Naive B cell (primary cell): Measurements from ENCODE around the gene LGALS3BP. TPM values are rescaled to one million over a fixed set of nuclear protein-coding genes. Genes with fewer than 3 reads are reported as not detected.
"Not testable (repeated sequence)": the region's sequence is repeated elsewhere in the genome, so short reads cannot be mapped to it uniquely, and the experiment has no call there.

Experiments
- ATAC-seq, 2 donors: fragments of 150-1000 bp; cut with Tn5 transposase; 2 replicates each; pipeline ENCODE4 v1.10.0; 2021; ENCODE audit warnings: low read depth in 2 of 2, mild to moderate bottlenecking in 2 of 2, moderate library complexity in 2 of 2
- DNase-seq: peaks from one replicate; pipeline ENCODE4 v3.0.0; 2022
- H3K27ac Mint-ChIP-seq, 6 donors: one replicate each; pipeline ENCODE4 v1.8.0; 2020 to 2022; ENCODE audit warnings: mild to moderate bottlenecking in 6 of 6, mixed read lengths in 6 of 6, moderate library complexity in 5 of 6, inconsistent platforms in 2 of 6
- H3K27me3 Mint-ChIP-seq, 3 donors: one replicate each; pipeline ENCODE4 v1.8.0; 2021 to 2022; ENCODE audit warnings: mixed read lengths in 3 of 3, mild to moderate bottlenecking in 1 of 3
- H3K36me3 Mint-ChIP-seq, 2 donors: one replicate each; pipeline ENCODE4 v1.8.0; 2020 to 2022; ENCODE audit warnings: mixed read lengths in 2 of 2, inconsistent platforms in 1 of 2, mild to moderate bottlenecking in 1 of 2
- H3K4me1 Mint-ChIP-seq, 3 donors: one replicate each; pipeline ENCODE4 v1.8.0; 2020 to 2022; ENCODE audit warnings: mixed read lengths in 3 of 3, inconsistent platforms in 1 of 3, mild to moderate bottlenecking in 1 of 3, moderate library complexity in 1 of 3
- H3K4me3 Mint-ChIP-seq, 8 donors: one replicate each; pipeline ENCODE4 v1.8.0; 2020 to 2022; ENCODE audit warnings: mild to moderate bottlenecking in 8 of 8, mixed read lengths in 8 of 8, moderate library complexity in 8 of 8, inconsistent platforms in 2 of 8
- H3K9me3 Mint-ChIP-seq, 7 donors: one replicate each; pipeline ENCODE4 v1.8.0; 2020 to 2022; ENCODE audit warnings: mixed read lengths in 7 of 7, mild to moderate bottlenecking in 5 of 7, inconsistent platforms in 2 of 7, moderate library complexity in 1 of 7
- polyA plus RNA-seq, 6 donors: library from polyadenylated mRNA; unstranded; fragments of 300-500 nt; fragmentation: Illumina TruSeq; gene quantifications; one replicate each; pipeline ENCODE4 v1.2.3, GENCODE V29; 2021; ENCODE audit warnings: low read depth in 6 of 6

Gene LGALS3BP
- polyA plus RNA-seq, 6 donors from 2014 or later, result 1.2 to 17.1 (median 3.7) TPM

GRCh38 chr17:79021929-79022328 lies 42.2 kb upstream of the LGALS3BP start:
- not testable (repeated sequence) for H3K27ac Mint-ChIP-seq, DNase-seq, H3K36me3 Mint-ChIP-seq, H3K4me3 Mint-ChIP-seq, ATAC-seq, H3K9me3 Mint-ChIP-seq
- peaks cover 45 to 88% (median 74%) of the 10 kb centered on the region in 3 donors for H3K27me3 Mint-ChIP-seq
- H3K4me1 Mint-ChIP-seq, result peaks cover 8 to 11% (median 10%) of the 10 kb centered on the region in 3 donors

- no peak overlapping the region for H3K4me3 Mint-ChIP-seq
- H3K27me3 Mint-ChIP-seq, result peaks cover 39 to 84% (median 66%) of the 10 kb centered on the region in 3 donors
- ATAC-seq, result no peak
- peaks cover 8 to 11% (median 10%) of the 10 kb centered on the region in 3 donors for H3K4me1 Mint-ChIP-seq
- DNase-seq, result no peak
- peaks cover 0 to 3% (median 0%) of the 10 kb centered on the region in 7 donors for H3K9me3 Mint-ChIP-seq
- no peak overlapping the region for H3K27ac Mint-ChIP-seq
- H3K36me3 Mint-ChIP-seq, result no peaks in the 10 kb centered on the region
Observed at GRCh38 chr17:79020631-79021301, 41.0 kb upstream of the LGALS3BP start.

GRCh38 chr17:79019632-79020584 lies 40.2 kb upstream of the LGALS3BP start:
- Mint-ChIP-seq H3K27ac (peak overlapping the region in 1 of 6 donors; percentile 39), H3K4me3 (no peak overlapping the region), H3K4me1 (peaks cover 8 to 11% (median 10%) of the 10 kb centered on the region in 3 donors), H3K36me3 (no peaks in the 10 kb centered on the region), H3K9me3 (peaks cover 0 to 5% (median 0%) of the 10 kb centered on the region in 7 donors), H3K27me3 (peaks cover 33 to 79% (median 58%) of the 10 kb centered on the region in 3 donors)
- ATAC-seq, result peak; percentile 30 to 49
- no peak for DNase-seq

GRCh38 chr17:79019261-79019631 lies 39.5 kb upstream of the LGALS3BP start:
- Mint-ChIP-seq H3K4me3 (no peak overlapping the region), H3K27ac (no peak overlapping the region), H3K4me1 (peaks cover 5 to 7% (median 7%) of the 10 kb centered on the region in 3 donors), H3K36me3 (no peaks in the 10 kb centered on the region), H3K27me3 (peaks cover 28 to 74% (median 55%) of the 10 kb centered on the region in 3 donors), H3K9me3 (peaks cover 0 to 5% (median 1%) of the 10 kb centered on the region in 7 donors)
- DNase-seq, result no peak
- no peak for ATAC-seq

- Mint-ChIP-seq H3K4me3 (no peak overlapping the region), H3K9me3 (peaks cover 0 to 6% (median 4%) of the 10 kb centered on the region in 7 donors), H3K4me1 (peaks cover 0 to 4% (median 2%) of the 10 kb centered on the region in 3 donors), H3K27ac (no peak overlapping the region), H3K27me3 (peaks cover 22 to 71% (median 52%) of the 10 kb centered on the region in 3 donors), H3K36me3 (no peaks in the 10 kb centered on the region)
- DNase-seq (no peak), ATAC-seq (no peak)
Observed at GRCh38 chr17:79018370-79018695, 38.6 kb upstream of the LGALS3BP start.

- H3K4me3 Mint-ChIP-seq, result no peak overlapping the region
- DNase-seq (no peak), ATAC-seq (no peak)
- H3K27me3 Mint-ChIP-seq, result peaks cover 20 to 71% (median 46%) of the 10 kb centered on the region in 3 donors
- peaks cover 0 to 6% (median 4%) of the 10 kb centered on the region in 7 donors for H3K9me3 Mint-ChIP-seq
- H3K27ac Mint-ChIP-seq, result no peak overlapping the region
- no peaks in the 10 kb centered on the region for H3K36me3 Mint-ChIP-seq
- peaks cover 0 to 4% (median 0%) of the 10 kb centered on the region in 3 donors for H3K4me1 Mint-ChIP-seq
Observed at GRCh38 chr17:79017546-79018369, 38.0 kb upstream of the LGALS3BP start.

GRCh38 chr17:79014158-79014758 lies 34.5 kb upstream of the LGALS3BP start:
- peaks cover 7 to 41% (median 22%) of the 10 kb centered on the region in 3 donors for H3K27me3 Mint-ChIP-seq
- no peak overlapping the region for H3K27ac Mint-ChIP-seq
- no peak overlapping the region for H3K4me3 Mint-ChIP-seq
- peaks cover 0 to 6% (median 4%) of the 10 kb centered on the region in 7 donors for H3K9me3 Mint-ChIP-seq
- H3K36me3 Mint-ChIP-seq, result no peaks in the 10 kb centered on the region
- ATAC-seq (no peak), DNase-seq (no peak)
- peaks cover 4 to 12% (median 10%) of the 10 kb centered on the region in 3 donors for H3K4me1 Mint-ChIP-seq

- H3K36me3 Mint-ChIP-seq, result no peaks in the 10 kb centered on the region
- peaks cover 17 to 27% (median 25%) of the 10 kb centered on the region in 3 donors for H3K4me1 Mint-ChIP-seq
- no peak for ATAC-seq
- H3K27ac Mint-ChIP-seq, result peak overlapping the region in 2 of 6 donors; percentile 50 to 86
- peaks cover 0 to 6% (median 4%) of the 10 kb centered on the region in 7 donors for H3K9me3 Mint-ChIP-seq
- peaks cover 4 to 33% (median 15%) of the 10 kb centered on the region in 3 donors for H3K27me3 Mint-ChIP-seq
- H3K4me3 Mint-ChIP-seq, result peak overlapping the region in 3 of 8 donors; percentile 37 to 52 (median 41)
- DNase-seq, result no peak
Observed at GRCh38 chr17:79012563-79013134, 32.9 kb upstream of the LGALS3BP start.

GRCh38 chr17:79011451-79012147 lies 31.9 kb upstream of the LGALS3BP start:
- Mint-ChIP-seq H3K9me3 (peaks cover 0 to 6% (median 4%) of the 10 kb centered on the region in 7 donors), H3K27me3 (peaks cover 4 to 24% (median 8%) of the 10 kb centered on the region in 3 donors), H3K27ac (peak overlapping the region in 1 of 6 donors; percentile 26), H3K4me1 (peaks cover 28 to 37% (median 35%) of the 10 kb centered on the region in 3 donors), H3K36me3 (no peaks in the 10 kb centered on the region), H3K4me3 (peak overlapping the region in 6 of 8 donors; percentile 45 to 97 (median 94))
- ATAC-seq (no peak), DNase-seq (no peak)

GRCh38 chr17:79010304-79010646 lies 30.6 kb upstream of the LGALS3BP start:
- DNase-seq, result no peak
- Mint-ChIP-seq H3K4me3 (peak overlapping the region; percentile 92 to 98 (median 96)), H3K27me3 (peaks cover 4 to 17% (median 8%) of the 10 kb centered on the region in 3 donors), H3K9me3 (peaks cover 0 to 6% (median 2%) of the 10 kb centered on the region in 7 donors), H3K36me3 (no peaks in the 10 kb centered on the region), H3K4me1 (peaks cover 37 to 50% (median 42%) of the 10 kb centered on the region in 3 donors), H3K27ac (peak overlapping the region in 5 of 6 donors; percentile 64 to 95 (median 91))
- ATAC-seq, result no peak

- H3K4me1 Mint-ChIP-seq, result peaks cover 37 to 51% (median 42%) of the 10 kb centered on the region in 3 donors
- DNase-seq (peak; percentile 85), ATAC-seq (peak; percentile 97 to 98)
- H3K4me3 Mint-ChIP-seq, result peak within 1 kb of the TSS; percentile 92 to 98 (median 96)
- H3K27ac Mint-ChIP-seq, result peak within 1 kb of the TSS; percentile 93 to 98 (median 94)
- peaks cover 4 to 17% (median 8%) of the 10 kb centered on the region in 3 donors for H3K27me3 Mint-ChIP-seq
- H3K36me3 Mint-ChIP-seq, result no peaks in the 10 kb centered on the region
- peaks cover 0 to 6% (median 2%) of the 10 kb centered on the region in 7 donors for H3K9me3 Mint-ChIP-seq
Observed at GRCh38 chr17:79009397-79010303, 29.9 kb upstream of the LGALS3BP start, which contains the start of gene CANT1. CANT1 (minus strand) TSS chr17:79009764; CDS start chr17:78997622, 12,142 bp downstream.
